K562 (cell line): ENCODE data around the gene MARK2. TPM values are rescaled to one million over a fixed set of nuclear protein-coding genes. Genes with fewer than 3 reads are reported as not detected.

Source experiments
- CBFA2T2 ChIP-seq: fragments of 450-650 bp; conservative IDR thresholded peaks from 2 replicates; pipeline ENCODE4 v1.6.1; 2017; ENCODE audit warnings: mild to moderate bottlenecking
- CTBP1 ChIP-seq: fragments of 450-650 bp; IDR thresholded peaks from 2 replicates; pipeline ENCODE4 v1.6.1; 2016; ENCODE audit warnings: borderline replicate concordance
- EP300 ChIP-seq: IDR thresholded peaks from 2 replicates; pipeline ENCODE4 v1.6.1; 2012; ENCODE audit warnings: low read length, improper control_type of control experiment
- ESRRA ChIP-seq: fragments of 450-650 bp; IDR thresholded peaks from 2 replicates; pipeline ENCODE4 v1.6.1; 2014; ENCODE audit warnings: low read depth, mild to moderate bottlenecking, moderate library complexity, borderline replicate concordance
- HIVEP1 ChIP-seq: fragments of 250-450 bp; sonication (Bioruptor Pico); IDR thresholded peaks from 2 replicates; pipeline ENCODE4 v1.4.0; 2020; ENCODE audit warnings: mild to moderate bottlenecking
- LCOR ChIP-seq: sonication (generic); formaldehyde crosslinking; IDR thresholded peaks from 2 replicates; pipeline ENCODE4 v1.8.0; 2022; ENCODE audit warnings: mild to moderate bottlenecking, missing genetic modification reagents
- MAZ ChIP-seq, 2 experiments: fragments of 450-650 bp in 1 of 2; sonication (generic) in 1 of 2; formaldehyde crosslinking; IDR thresholded peaks in 1 of 2; conservative IDR thresholded peaks in 1 of 2; 2 replicates each; pipeline versions ENCODE4 v1.4.0 to v1.5.0; 2020; ENCODE audit warnings: mild to moderate bottlenecking in 1 of 2, missing genetic modification reagents in 1 of 2
- NCOA6 ChIP-seq: fragments of 450-650 bp; IDR thresholded peaks from 2 replicates; pipeline ENCODE4 v1.6.1; 2017; ENCODE audit warnings: mild to moderate bottlenecking
- RAD51 ChIP-seq: fragments of 450-650 bp; IDR thresholded peaks from 2 replicates; pipeline ENCODE4 v1.7.1; 2016; ENCODE audit warnings: low read depth, mild to moderate bottlenecking, borderline replicate concordance
- RBBP5 ChIP-seq: fragments of 200-600 bp; sonication (generic); IDR thresholded peaks from 2 replicates; pipeline ENCODE4 v1.6.1; 2012; ENCODE audit warnings: borderline replicate concordance, mild to moderate bottlenecking, low read length, control low read depth, inconsistent platforms; ENCODE audit not compliant: insufficient read depth, poor library complexity, severe bottlenecking
- TAF7 ChIP-seq: fragments of 450-650 bp; IDR thresholded peaks from 2 replicates; pipeline ENCODE4 v1.6.1; 2016; ENCODE audit warnings: missing genetic modification characterization, missing compliant biosample characterization
- ZNF785 ChIP-seq: fragments of 250-450 bp; sonication (Bioruptor Pico); IDR thresholded peaks from 2 replicates; pipeline ENCODE4 v1.4.0; 2020; ENCODE audit warnings: mild to moderate bottlenecking
- polyA plus RNA-seq, 8 experiments: library from polyadenylated mRNA; depleted of rRNA in 4 of 8; stranded (reverse) in 5 of 8; unstranded in 3 of 8; fragments of >200 nt; fragmentation: Nextera tagmentation in 2 of 8; fragmentation: Illumina TruSeq in 1 of 8; extraction: Ambion mirVana in 2 of 8; extraction: Trizol in 1 of 8; gene quantifications; 2 replicates each; pipeline versions ENCODE4 v1.2.1 to v1.2.3, GENCODE V29; 2011 to 2014; ENCODE audit warnings: inconsistent platforms in 1 of 8, missing spikeins in 1 of 8
- total RNA-seq, 7 experiments: library from RNA; depleted of rRNA in 6 of 7; stranded (reverse); fragments of >200 nt in 6 of 7; fragmentation: Illumina TruSeq in 2 of 7; extraction: Trizol in 2 of 7; gene quantifications; 2 replicates each; pipeline versions ENCODE4 v1.2.1 to v1.2.3, GENCODE V29; 2011 to 2021; ENCODE audit warnings: low replicate concordance in 1 of 7
- TF ChIP-seq, protein P1 (sequence below): sonication (generic); formaldehyde crosslinking; IDR thresholded peaks from 2 replicates; pipeline ENCODE4 v1.9.0; 2022; ENCODE audit warnings: mild to moderate bottlenecking, missing genetic modification reagents
- TF ChIP-seq, protein P2 (sequence below): fragments of 450-650 bp; IDR thresholded peaks from 2 replicates; pipeline ENCODE4 v1.6.1; 2016; ENCODE audit warnings: low read depth, mild to moderate bottlenecking, moderate library complexity
- TF ChIP-seq, protein P3 (sequence below): fragments of 450-650 bp; IDR thresholded peaks from 2 replicates; pipeline ENCODE4 v1.6.1; 2017; ENCODE audit warnings: antibody characterized with exemption, mild to moderate bottlenecking
- TF ChIP-seq, protein P4 (sequence below): fragments of 250-450 bp; sonication (Bioruptor Pico); IDR thresholded peaks from 2 replicates; pipeline ENCODE4 v1.8.0; 2022; ENCODE audit warnings: moderate library complexity, mild to moderate bottlenecking, inconsistent platforms
- TF ChIP-seq, protein P5 (sequence below): fragments of 250-450 bp; sonication (Bioruptor Pico); IDR thresholded peaks from 2 replicates; pipeline ENCODE4 v1.4.0; 2020

The MARK2 gene
- total and polyA plus RNA-seq, 9 of the 15 experiments (the other 6 are each of a cell fraction or from before 2014, with no cell fraction given) = 0.32 to 43.5 (median 15.1) TPM

DNA sequence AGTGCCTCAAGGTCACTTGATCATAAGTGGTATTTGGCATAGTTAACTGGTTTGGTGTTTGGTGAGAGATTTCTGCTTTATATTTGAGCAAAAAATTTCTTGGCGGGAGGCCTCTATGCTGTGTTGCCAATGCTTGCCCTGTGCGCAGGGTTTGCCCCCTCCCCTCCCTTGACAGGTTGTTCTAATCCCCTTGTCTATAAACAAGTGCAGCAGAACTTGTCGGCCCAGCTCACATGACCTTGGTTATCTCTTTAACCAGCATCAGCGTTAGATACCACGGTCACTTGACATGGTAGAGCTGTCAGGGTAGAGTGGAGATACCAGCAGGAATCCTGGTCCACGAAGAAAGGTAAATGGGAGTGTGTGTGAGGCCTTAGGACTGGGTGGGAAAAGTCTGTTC is 35.6 kb downstream of the MARK2 start (continued):
- TF ChIP-seq, protein P1, sequence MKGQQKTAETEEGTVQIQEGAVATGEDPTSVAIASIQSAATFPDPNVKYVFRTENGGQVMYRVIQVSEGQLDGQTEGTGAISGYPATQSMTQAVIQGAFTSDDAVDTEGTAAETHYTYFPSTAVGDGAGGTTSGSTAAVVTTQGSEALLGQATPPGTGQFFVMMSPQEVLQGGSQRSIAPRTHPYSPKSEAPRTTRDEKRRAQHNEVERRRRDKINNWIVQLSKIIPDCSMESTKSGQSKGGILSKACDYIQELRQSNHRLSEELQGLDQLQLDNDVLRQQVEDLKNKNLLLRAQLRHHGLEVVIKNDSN = peak; percentile 51
- TF ChIP-seq EP300 (peak; percentile 24; the same call in 1 of the 2 replicates), HIVEP1 (CRISPR knock-in tag) (no peak), LCOR (CRISPR knock-in tag) (no peak), NCOA6 (no peak), RBBP5 (no peak), CBFA2T2 (peak; percentile 38), RAD51 (peak; percentile 42; the same call in 1 of the 2 replicates), ESRRA (peak; percentile 75), TAF7 (no peak), MAZ (CRISPR knock-in tag; conservative IDR thresholded peaks at IDR 0.05 in 1 of 2, IDR thresholded peaks at IDR 0.05 in 1 of 2) (peak in 1 of 2 experiments; percentile 47; a peak in 1 of 4 replicates), CTBP1 (0 out of 2 replicates have a peak, but pooled peaks have one; percentile 31), ZNF785 (no peak)
- TF ChIP-seq, protein P2, sequence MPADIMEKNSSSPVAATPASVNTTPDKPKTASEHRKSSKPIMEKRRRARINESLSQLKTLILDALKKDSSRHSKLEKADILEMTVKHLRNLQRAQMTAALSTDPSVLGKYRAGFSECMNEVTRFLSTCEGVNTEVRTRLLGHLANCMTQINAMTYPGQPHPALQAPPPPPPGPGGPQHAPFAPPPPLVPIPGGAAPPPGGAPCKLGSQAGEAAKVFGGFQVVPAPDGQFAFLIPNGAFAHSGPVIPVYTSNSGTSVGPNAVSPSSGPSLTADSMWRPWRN = no peak
- TF ChIP-seq, protein P3, sequence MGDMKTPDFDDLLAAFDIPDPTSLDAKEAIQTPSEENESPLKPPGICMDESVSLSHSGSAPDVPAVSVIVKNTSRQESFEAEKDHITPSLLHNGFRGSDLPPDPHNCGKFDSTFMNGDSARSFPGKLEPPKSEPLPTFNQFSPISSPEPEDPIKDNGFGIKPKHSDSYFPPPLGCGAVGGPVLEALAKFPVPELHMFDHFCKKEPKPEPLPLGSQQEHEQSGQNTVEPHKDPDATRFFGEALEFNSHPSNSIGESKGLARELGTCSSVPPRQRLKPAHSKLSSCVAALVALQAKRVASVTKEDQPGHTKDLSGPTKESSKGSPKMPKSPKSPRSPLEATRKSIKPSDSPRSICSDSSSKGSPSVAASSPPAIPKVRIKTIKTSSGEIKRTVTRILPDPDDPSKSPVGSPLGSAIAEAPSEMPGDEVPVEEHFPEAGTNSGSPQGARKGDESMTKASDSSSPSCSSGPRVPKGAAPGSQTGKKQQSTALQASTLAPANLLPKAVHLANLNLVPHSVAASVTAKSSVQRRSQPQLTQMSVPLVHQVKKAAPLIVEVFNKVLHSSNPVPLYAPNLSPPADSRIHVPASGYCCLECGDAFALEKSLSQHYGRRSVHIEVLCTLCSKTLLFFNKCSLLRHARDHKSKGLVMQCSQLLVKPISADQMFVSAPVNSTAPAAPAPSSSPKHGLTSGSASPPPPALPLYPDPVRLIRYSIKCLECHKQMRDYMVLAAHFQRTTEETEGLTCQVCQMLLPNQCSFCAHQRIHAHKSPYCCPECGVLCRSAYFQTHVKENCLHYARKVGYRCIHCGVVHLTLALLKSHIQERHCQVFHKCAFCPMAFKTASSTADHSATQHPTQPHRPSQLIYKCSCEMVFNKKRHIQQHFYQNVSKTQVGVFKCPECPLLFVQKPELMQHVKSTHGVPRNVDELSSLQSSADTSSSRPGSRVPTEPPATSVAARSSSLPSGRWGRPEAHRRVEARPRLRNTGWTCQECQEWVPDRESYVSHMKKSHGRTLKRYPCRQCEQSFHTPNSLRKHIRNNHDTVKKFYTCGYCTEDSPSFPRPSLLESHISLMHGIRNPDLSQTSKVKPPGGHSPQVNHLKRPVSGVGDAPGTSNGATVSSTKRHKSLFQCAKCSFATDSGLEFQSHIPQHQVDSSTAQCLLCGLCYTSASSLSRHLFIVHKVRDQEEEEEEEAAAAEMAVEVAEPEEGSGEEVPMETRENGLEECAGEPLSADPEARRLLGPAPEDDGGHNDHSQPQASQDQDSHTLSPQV = 0 out of 2 replicates have a peak, but pooled peaks have one; percentile 34
- TF ChIP-seq, protein P4, sequence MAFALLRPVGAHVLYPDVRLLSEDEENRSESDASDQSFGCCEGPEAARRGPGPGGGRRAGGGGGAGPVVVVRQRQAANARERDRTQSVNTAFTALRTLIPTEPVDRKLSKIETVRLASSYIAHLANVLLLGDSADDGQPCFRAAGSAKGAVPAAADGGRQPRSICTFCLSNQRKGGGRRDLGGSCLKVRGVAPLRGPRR (CRISPR knock-in tag) = peak; percentile 79; the same call in 1 of the 2 replicates
- TF ChIP-seq, protein P5, sequence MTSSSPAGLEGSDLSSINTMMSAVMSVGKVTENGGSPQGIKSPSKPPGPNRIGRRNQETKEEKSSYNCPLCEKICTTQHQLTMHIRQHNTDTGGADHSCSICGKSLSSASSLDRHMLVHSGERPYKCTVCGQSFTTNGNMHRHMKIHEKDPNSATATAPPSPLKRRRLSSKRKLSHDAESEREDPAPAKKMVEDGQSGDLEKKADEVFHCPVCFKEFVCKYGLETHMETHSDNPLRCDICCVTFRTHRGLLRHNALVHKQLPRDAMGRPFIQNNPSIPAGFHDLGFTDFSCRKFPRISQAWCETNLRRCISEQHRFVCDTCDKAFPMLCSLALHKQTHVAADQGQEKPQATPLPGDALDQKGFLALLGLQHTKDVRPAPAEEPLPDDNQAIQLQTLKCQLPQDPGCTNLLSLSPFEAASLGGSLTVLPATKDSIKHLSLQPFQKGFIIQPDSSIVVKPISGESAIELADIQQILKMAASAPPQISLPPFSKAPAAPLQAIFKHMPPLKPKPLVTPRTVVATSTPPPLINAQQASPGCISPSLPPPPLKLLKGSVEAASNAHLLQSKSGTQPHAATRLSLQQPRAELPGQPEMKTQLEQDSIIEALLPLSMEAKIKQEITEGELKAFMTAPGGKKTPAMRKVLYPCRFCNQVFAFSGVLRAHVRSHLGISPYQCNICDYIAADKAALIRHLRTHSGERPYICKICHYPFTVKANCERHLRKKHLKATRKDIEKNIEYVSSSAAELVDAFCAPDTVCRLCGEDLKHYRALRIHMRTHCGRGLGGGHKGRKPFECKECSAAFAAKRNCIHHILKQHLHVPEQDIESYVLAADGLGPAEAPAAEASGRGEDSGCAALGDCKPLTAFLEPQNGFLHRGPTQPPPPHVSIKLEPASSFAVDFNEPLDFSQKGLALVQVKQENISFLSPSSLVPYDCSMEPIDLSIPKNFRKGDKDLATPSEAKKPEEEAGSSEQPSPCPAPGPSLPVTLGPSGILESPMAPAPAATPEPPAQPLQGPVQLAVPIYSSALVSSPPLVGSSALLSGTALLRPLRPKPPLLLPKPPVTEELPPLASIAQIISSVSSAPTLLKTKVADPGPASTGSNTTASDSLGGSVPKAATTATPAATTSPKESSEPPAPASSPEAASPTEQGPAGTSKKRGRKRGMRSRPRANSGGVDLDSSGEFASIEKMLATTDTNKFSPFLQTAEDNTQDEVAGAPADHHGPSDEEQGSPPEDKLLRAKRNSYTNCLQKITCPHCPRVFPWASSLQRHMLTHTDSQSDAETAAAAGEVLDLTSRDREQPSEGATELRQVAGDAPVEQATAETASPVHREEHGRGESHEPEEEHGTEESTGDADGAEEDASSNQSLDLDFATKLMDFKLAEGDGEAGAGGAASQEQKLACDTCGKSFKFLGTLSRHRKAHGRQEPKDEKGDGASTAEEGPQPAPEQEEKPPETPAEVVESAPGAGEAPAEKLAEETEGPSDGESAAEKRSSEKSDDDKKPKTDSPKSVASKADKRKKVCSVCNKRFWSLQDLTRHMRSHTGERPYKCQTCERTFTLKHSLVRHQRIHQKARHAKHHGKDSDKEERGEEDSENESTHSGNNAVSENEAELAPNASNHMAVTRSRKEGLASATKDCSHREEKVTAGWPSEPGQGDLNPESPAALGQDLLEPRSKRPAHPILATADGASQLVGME (CRISPR knock-in tag) = 0 out of 2 replicates have a peak, but pooled peaks have one; percentile 49
